HPDE6-E6E7 (cell line): ENCODE results near the gene MBD4.
A peak's percentile ranks its signal among the peaks of the same experiment; 100 is the strongest.
"Not testable (repeated sequence)": the region's sequence is repeated elsewhere in the genome, so short reads cannot be mapped to it uniquely, and the experiment has no call there.

Experiments
- DNase-seq: peaks from one replicate; pipeline ENCODE4 v3.0.0; 2011; ENCODE audit warnings: missing footprints; ENCODE audit errors: extremely low spot score

MBD4 gene

DNA sequence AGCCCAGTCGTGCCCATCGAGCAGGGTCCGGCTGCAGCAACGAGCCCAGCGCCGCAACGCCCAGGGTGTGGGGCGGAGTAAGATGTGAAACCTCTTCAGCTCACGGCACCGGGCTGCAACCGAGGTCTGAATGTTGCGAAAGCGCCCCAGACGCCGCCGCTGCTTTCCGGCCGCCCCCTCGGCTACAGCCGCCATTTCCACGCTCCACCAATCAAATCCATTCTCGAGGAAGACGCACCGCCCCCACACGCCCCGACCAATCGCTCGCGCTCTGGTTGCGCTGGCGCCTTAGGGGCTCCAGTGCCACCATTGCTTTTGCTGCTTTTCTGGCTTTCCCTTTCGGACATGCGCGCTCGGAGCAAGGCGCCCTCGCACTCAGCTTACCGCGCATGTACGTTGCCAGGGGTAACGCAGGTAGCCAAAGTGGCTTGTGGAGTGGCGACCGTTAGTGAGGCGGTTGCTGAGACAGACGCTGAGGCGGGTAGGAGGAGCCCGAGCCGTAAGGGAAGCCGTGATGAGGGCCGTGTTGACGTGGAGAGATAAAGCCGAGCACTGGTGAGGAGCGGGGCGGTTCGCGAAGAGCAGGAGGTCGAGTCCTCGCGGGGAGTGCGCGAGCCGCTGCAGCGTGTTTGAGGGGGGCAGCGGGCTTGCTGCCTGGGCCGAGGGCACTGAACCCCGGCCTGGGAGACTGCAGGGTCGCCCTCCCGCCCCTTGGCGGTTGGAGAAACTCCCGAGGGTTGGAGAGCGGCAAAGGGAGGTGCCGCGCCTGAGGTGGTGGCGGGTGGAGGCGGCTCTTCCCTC lies at the start of gene MBD4, which contains the start of gene IFT122:
Gene MBD4, minus strand, starts transcription at position 132 of the 801 bp plus-strand sequence. Its CDS starts 115 bp downstream, at position 17.
Gene IFT122, plus strand, starts transcription at position 408 of the 801 bp plus-strand sequence. Its CDS starts 107 bp downstream, at position 515.
- DNase-seq = peak; percentile 96

DNA sequence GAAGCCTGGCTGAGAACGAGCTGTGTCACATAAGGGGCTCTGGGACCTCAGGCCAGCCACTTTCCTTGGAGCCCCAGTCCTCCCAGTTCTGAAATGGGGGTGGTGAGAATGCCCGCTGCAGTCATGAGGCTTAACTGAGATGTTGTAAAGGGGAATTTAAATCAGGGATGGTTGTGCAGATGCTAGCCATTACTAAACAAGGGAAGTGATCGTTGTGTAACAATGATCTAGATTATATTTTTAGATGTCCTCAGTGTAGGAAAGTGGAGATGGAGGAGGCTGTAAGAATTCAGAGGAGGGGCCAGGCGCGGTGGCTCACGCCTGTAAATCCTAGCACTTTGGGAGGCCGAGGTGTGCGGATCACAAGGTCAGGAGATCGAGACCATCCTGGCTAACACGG lies 49.5 kb upstream of the MBD4 start:
- not testable (repeated sequence) for DNase-seq

DNA sequence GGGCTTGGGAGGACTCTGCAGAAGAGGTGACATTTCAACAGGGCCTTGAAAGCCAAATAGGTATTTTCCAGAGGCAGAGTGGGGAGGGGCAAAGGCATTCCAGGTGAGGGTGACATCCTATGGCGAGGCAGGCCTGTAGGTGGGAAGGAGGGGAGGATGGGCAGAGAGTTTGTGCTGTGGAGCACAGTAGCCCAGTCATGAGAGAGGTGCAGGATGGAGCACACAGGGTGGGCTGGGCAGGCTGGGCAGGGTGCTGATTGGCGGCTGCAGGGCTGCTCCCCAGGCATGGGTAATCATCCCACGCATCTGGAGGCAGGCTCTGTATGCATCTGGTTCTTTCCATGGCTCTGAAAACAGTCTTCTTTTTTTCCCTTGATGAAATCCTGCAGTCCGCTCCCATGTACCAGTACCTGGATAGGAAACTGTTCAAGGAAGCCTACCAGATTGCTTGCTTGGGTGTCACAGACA lies 48.2 kb upstream of the MBD4 start:
- not testable (repeated sequence) for DNase-seq

DNA sequence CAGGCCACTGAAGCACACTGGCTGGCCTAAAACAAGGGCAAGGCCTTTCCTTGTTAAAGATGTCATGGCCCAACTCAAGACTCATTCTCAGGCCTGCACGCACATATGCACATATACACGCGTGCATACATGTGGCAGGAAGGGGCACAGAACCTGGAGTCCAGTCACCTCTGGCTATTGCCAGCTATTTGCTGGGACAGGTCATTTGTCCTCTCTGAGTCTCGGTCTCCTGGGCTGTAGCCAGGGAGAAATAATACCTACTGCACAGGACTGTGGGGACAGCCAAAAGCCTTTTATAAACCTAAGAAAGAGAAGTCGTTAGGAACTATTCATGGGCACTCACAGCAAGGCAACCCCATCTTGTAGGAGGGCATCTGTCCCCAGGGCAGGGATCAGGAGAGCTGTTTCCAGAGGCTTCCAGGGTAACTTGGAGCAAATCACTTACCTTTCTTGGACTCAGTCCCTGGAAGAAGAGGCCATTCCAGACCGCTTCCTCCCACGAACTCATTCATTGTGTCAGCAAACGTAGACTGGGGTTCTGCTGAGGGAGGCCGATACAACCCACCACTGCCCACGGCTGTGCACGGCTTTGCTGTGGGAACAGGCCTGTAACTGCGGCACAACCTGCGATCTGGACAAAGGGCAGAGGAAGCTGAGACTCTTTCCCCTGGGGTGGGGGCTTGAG lies 47.6 kb upstream of the MBD4 start:
- DNase-seq = no peak

DNA sequence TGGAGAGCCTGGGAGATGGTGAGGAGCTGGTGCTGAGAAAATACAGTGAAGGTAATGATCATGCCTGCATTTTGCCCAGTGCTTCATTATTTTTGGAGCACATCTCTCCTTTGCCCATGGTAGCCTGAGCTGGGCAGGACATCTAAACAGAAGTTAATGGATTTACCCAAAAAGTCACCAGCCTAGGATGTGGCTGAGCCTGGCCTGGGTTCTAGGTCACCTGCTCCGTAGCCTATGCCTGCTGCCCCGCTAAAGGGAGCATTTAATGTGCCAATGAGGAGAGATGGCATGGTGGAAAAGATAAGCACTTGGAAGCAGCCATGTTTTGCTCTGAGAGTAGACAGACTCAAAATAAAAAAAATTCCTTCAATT lies 46.9 kb upstream of the MBD4 start:
- DNase-seq = no peak

DNA sequence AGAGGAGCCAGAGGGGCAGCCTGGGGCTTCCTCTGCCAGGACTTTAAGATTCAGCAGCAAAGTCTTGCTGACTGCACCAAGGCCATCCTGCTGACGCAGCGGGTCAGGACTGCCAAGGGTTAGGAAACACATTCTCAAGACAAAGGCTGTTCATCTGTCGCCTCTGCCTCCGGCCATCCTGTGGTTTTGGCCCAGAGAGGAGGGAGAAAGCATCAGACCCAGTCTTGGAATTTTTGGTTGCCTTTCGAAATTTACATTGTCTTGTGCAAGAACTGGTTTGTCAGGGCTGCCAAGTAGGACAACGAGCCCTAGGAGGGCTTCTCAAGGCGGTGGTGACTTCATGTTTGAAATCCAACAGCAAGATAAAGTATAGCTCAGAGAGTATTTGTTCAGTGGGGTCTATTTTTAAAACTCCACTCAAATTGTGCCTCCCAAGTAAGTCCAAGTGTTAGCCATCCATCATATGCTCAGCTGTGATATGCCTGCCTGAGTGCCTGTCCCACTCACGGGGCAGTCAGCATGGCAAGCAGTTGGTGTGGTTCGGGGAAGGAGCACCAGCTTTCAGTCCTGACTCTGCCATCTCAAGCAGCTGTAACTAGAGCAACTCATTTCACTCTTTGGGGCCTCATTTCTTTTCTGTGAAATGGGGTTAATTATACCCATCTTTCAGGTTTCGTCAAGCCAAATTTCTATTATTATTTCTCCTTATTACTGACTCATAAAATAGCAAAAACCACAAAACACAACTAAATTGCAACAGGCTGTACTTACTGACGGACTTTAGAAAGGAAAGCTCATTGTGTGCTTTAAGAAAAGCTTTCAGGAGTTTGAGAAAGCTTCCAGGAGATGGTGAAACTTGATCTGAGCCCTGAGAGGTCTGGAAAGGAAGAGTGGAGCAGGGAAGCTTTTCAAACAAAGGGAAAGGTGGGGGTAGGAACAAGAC lies 46.2 kb upstream of the MBD4 start:
- DNase-seq = peak; percentile 85

GRCh38 chr3:129485146-129485545 lies 45.4 kb upstream of the MBD4 start:
- not testable (repeated sequence) for DNase-seq

DNA sequence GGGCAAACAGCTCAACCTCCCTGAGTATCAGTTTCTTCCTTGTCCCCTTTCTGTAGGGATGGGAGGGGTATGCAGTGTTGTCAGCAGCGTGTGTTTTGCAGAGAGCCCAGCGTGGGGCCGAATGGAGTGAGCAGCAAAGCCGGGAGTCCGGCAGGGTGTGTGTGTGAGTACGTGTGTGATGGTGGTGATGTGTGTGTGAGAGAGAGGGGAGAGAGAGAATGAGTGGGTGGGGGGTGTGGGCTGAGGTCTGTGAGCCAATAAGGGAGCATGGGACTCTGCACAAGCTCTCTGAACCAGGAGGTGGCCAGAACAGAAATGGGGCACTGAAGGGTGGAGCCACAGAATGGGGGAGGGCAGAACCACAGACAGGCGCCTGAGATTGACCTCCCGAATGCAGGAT lies 44.1 kb upstream of the MBD4 start:
- DNase-seq = no peak

DNA sequence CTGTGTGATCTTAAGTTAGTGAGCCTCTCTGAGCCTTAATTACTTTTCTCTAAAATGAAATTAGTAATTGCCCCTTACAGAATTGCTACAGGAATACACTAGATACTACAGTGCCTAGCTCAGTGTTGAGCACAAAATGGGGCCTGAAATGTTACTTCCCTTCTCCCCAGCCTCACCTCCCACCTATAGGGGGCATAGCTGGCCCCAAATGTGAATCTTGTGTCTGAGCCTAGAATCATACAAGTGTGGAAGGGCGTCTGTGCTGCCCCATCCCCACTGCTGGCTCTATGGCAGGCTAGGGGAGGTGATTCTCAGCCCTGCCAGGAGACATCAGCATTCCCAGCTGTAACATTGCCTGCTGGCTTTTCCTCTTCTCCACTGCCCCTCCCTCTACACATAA lies 43.0 kb upstream of the MBD4 start:
- DNase-seq = no peak

- DNase-seq = no peak
Observed at GRCh38 chr3:129481766-129482332, 42.1 kb upstream of the MBD4 start.

- not testable (repeated sequence) for DNase-seq
Observed at GRCh38 chr3:129481225-129481765, 41.5 kb upstream of the MBD4 start.

GRCh38 chr3:129476586-129476985 lies 36.8 kb upstream of the MBD4 start:
- no peak for DNase-seq

GRCh38 chr3:129475863-129476262 lies 36.1 kb upstream of the MBD4 start:
- no peak for DNase-seq

GRCh38 chr3:129474984-129475804 lies 35.4 kb upstream of the MBD4 start:
- DNase-seq = no peak

GRCh38 chr3:129473769-129474152 lies 34.0 kb upstream of the MBD4 start:
- no peak for DNase-seq

GRCh38 chr3:129473067-129473768 lies 33.5 kb upstream of the MBD4 start:
- DNase-seq = no peak

GRCh38 chr3:129470861-129471260 lies 31.1 kb upstream of the MBD4 start:
- DNase-seq = no peak

DNA sequence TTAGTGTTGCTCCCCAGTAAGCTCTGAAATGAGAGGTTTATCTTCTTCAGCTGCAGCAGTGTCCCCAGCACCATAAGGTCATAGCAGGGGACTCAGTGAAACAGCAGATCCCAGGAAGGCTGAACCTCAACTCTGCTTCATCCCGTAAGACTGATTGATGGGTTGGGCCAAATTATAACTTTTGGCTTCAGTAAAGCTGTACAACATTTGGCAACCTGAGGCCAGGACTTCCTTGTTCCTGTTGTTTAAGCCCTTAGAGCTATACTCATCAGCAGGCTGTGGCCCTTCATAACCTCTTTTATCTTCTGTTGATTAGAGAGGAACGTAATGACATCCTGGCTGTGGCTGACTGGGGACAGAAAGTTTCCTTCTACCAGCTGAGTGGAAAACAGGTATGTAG lies 29.3 kb upstream of the MBD4 start:
- no peak for DNase-seq

DNA sequence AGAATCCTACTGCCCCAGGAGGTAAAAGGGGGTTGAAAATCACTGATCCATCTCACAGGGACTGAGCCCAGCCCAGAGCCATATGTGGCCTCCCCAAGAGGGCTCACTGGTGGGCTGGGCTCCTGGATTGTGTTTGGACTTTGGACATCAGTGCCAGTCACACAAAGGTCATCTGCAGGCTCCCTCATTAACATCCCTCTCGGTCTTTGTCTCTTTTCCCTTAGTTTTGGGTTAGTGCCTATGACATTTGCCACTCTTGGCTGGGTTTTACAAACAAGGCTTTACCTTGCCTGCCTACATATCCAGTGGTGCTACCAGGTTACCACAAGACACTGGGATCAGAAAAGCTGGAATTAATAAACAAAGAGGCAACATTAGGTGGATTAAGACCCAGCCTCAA lies 28.2 kb upstream of the MBD4 start:
- no peak for DNase-seq

DNA sequence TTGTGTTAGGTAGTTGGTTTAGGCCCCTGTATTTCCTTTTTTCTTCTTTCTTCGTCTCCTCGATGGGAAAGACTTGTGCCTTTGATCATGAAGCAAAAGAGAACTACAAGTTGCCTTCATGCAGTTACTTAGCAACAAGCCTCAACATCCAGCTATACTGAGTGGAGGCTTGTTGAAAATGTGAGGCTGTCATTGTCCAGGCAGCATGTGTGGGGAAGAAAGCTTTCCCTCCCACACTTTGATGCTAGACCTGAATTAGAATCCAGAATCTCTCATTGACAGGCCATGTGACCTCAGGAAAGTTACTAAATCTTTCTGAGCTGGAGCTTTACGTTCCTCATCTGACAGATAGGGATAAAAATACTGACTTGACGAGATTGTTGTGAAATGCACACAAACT lies 24.0 kb upstream of the MBD4 start:
- no peak for DNase-seq
